ENCODE data around the gene RAB34.

Gene RAB34

DNA sequence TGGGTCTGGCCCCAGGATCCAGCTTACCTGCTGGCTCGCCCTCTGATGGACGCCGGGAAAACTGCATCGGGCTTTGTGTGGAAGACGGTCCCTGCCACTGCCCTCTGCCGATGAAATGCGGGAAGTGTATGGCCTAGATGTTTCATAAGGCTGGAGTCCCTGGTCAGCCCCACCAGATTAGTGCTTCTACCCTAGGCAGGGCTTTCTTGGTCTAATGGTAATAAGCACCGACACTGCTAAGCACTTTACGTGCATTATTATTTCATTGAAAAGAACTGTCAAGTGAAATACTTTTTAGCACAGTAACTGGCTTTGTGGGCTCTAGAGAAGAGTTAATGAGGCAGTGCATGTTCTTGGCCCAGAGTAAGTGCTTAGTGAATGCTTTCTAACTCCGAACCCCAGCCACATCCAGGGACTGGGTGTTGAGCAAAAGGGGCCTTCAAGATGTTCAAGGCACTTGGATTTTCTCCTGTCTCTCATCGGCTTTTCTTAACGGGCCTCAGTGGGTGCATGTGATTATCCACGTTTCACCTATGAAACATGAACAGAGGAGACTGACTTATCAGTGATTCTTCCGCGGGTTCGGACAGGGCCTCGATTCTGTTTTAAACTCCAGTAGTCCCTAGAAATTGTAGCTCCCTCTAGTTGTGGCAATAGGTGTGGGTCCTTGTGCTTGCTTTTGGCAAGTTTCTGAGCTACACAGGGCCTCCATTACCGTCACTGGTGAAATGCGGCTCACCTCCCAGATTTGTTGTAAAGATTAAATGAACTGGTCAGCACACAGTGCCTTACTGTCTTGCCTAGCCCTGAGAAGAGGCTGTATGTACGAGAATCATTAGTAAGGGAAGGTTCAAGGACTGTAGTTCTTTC, 32.7 kb upstream of the RAB34 start:
- no peak overlapping the region for H2AK5ac ChIP-seq (ENCODE audit: low read length, severe bottlenecking)
- no peak overlapping the region for H3K18ac ChIP-seq (ENCODE audit: low read depth in 1 of 2, low read length in 2 of 2)
- peak; percentile 92 for DNase-seq
- no peaks in the 10 kb centered on the region for H3K9me3 ChIP-seq (ENCODE audit: control insufficient read depth, low read length)
- no peak overlapping the region for H2BK15ac ChIP-seq (ENCODE audit: low read depth, poor library complexity, severe bottlenecking)
- H3K14ac ChIP-seq (ENCODE audit: low read length in 2 of 2) = no peak overlapping the region
- H2AFZ ChIP-seq (ENCODE audit: low read depth, low read length) = no peak overlapping the region
- H3K4me1 ChIP-seq (ENCODE audit: control insufficient read depth, insufficient read depth, low read depth, low read length) = peaks cover 47% of the 10 kb centered on the region
- H4K8ac ChIP-seq (ENCODE audit: low read length) = no peak overlapping the region
- H2BK120ac ChIP-seq (ENCODE audit: low read depth, low read length) = no peak overlapping the region
- H3K27me3 ChIP-seq (ENCODE audit: control insufficient read depth in 1 of 2, insufficient read depth in 1 of 2, low read length in 2 of 2) = no peaks in the 10 kb centered on the region
- no peak overlapping the region for H3K4me2 ChIP-seq (ENCODE audit: low read length, poor library complexity, severe bottlenecking)
- no peak overlapping the region for H3K23ac ChIP-seq (ENCODE audit: low read length in 2 of 2)
- peaks cover 60 to 69% of the 10 kb centered on the region in 2 experiments for H3K36me3 ChIP-seq (ENCODE audit: control insufficient read depth in 1 of 2, insufficient read depth in 2 of 2, low read depth in 1 of 2, low read length in 2 of 2)
- peak overlapping the region; percentile 73 for H3K9ac ChIP-seq (ENCODE audit: low read length)
- H3K27ac ChIP-seq (ENCODE audit: low read length, poor library complexity, severe bottlenecking) = no peak overlapping the region
- no peak overlapping the region for H3K4me3 ChIP-seq (ENCODE audit: insufficient read depth in 1 of 2, low read depth in 1 of 2, low read length in 2 of 2)
- H2BK12ac ChIP-seq (ENCODE audit: low read length in 2 of 2) = no peak overlapping the region
- H4K91ac ChIP-seq (ENCODE audit: low read length) = no peak overlapping the region
- no peak overlapping the region for H3K4ac ChIP-seq (ENCODE audit: low read depth in 1 of 2, low read length in 2 of 2)
- H3K79me1 ChIP-seq (replicated peaks; ENCODE audit: low read length, poor library complexity, severe bottlenecking) = peaks cover 10% of the 10 kb centered on the region
- WGBS = 55% methylated on average over 18 of the region's 20 CpGs
- H2BK5ac ChIP-seq (ENCODE audit: low read depth, low read length, poor library complexity, severe bottlenecking) = no peak overlapping the region

DNA sequence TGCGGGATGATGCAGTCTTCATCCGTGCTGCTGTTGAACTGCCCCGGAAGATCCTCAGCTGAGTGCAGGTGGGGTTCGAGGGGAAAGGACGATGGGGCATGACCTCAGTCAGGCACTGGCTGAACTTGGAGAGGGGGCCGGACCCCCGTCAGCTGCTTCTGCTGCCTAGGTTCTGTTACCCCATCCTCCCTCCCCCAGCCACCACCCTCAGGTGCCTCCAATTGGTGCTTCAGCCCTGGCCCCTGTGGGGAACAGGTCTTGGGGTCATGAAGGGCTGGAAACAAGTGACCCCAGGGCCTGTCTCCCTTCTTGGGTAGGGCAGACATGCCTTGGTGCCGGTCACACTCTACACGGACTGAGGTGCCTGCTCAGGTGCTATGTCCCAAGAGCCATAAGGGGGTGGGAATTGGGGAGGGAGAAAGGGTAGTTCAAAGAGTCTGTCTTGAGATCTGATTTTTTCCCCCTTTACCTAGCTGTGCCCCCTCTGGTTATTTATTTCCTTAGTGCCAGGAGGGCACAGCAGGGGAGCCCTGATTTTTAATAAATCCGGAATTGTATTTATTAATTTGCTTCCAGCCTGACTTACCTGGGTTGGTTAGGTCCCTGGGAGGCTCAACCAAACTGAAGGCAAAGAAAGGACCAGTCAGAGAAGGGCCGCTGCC, 32.0 kb upstream of the RAB34 start:
- no peak overlapping the region for H2BK15ac ChIP-seq (ENCODE audit: low read depth, poor library complexity, severe bottlenecking)
- peak overlapping the region; percentile 3 for H3K27ac ChIP-seq (ENCODE audit: low read length, poor library complexity, severe bottlenecking)
- peaks cover 10% of the 10 kb centered on the region for H3K79me1 ChIP-seq (replicated peaks; ENCODE audit: low read length, poor library complexity, severe bottlenecking)
- H3K36me3 ChIP-seq (ENCODE audit: control insufficient read depth in 1 of 2, insufficient read depth in 2 of 2, low read depth in 1 of 2, low read length in 2 of 2) = peaks cover 57 to 69% of the 10 kb centered on the region in 2 experiments
- H3K4me3 ChIP-seq (ENCODE audit: insufficient read depth in 1 of 2, low read depth in 1 of 2, low read length in 2 of 2) = no peak overlapping the region
- H3K18ac ChIP-seq (ENCODE audit: low read depth in 1 of 2, low read length in 2 of 2) = no peak overlapping the region
- DNase-seq = no peak
- H2BK5ac ChIP-seq (ENCODE audit: low read depth, low read length, poor library complexity, severe bottlenecking) = no peak overlapping the region
- no peak overlapping the region for H3K23ac ChIP-seq (ENCODE audit: low read length in 2 of 2)
- H3K9me3 ChIP-seq (ENCODE audit: control insufficient read depth, low read length) = no peaks in the 10 kb centered on the region
- peaks cover 43% of the 10 kb centered on the region for H3K4me1 ChIP-seq (ENCODE audit: control insufficient read depth, insufficient read depth, low read depth, low read length)
- H3K9ac ChIP-seq (ENCODE audit: low read length) = peak overlapping the region; percentile 36
- H2AFZ ChIP-seq (ENCODE audit: low read depth, low read length) = no peak overlapping the region
- H2BK120ac ChIP-seq (ENCODE audit: low read depth, low read length) = no peak overlapping the region
- 56% methylated on average over 8 of the region's 11 CpGs for WGBS
- no peak overlapping the region for H2BK12ac ChIP-seq (ENCODE audit: low read length in 2 of 2)
- H3K4me2 ChIP-seq (ENCODE audit: low read length, poor library complexity, severe bottlenecking) = no peak overlapping the region
- H2AK5ac ChIP-seq (ENCODE audit: low read length, severe bottlenecking) = no peak overlapping the region
- no peak overlapping the region for H4K91ac ChIP-seq (ENCODE audit: low read length)
- peak overlapping the region; percentile 43 for H4K8ac ChIP-seq (ENCODE audit: low read length)
- H3K14ac ChIP-seq (ENCODE audit: low read length in 2 of 2) = no peak overlapping the region
- H3K4ac ChIP-seq (ENCODE audit: low read depth in 1 of 2, low read length in 2 of 2) = no peak overlapping the region
- no peaks in the 10 kb centered on the region for H3K27me3 ChIP-seq (ENCODE audit: control insufficient read depth in 1 of 2, insufficient read depth in 1 of 2, low read length in 2 of 2)

GRCh38 chr17:28748852-28749515, 31.3 kb upstream of the RAB34 start:
- Histone ChIP-seq H3K9ac (ENCODE audit: low read length) (peak overlapping the region; percentile 36), H3K27ac (ENCODE audit: low read length, poor library complexity, severe bottlenecking) (peak overlapping the region; percentile 8)

More at GRCh38 chr17:28748852-28749515, 31.3 kb upstream of the RAB34 start:
- Histone ChIP-seq H3K4me3 (ENCODE audit: insufficient read depth in 1 of 2, low read depth in 1 of 2, low read length in 2 of 2) (no peak overlapping the region), H4K8ac (ENCODE audit: low read length) (peak overlapping the region; percentile 33), H2BK15ac (ENCODE audit: low read depth, poor library complexity, severe bottlenecking) (no peak overlapping the region), H3K4me1 (ENCODE audit: control insufficient read depth, insufficient read depth, low read depth, low read length) (peaks cover 43% of the 10 kb centered on the region), H3K4ac (ENCODE audit: low read depth in 1 of 2, low read length in 2 of 2) (no peak overlapping the region), H2AFZ (ENCODE audit: low read depth, low read length) (no peak overlapping the region), H3K14ac (ENCODE audit: low read length in 2 of 2) (no peak overlapping the region), H3K23ac (ENCODE audit: low read length in 2 of 2) (no peak overlapping the region), H2BK120ac (ENCODE audit: low read depth, low read length) (no peak overlapping the region), H2AK5ac (ENCODE audit: low read length, severe bottlenecking) (no peak overlapping the region), H3K18ac (ENCODE audit: low read depth in 1 of 2, low read length in 2 of 2) (no peak overlapping the region), H2BK5ac (ENCODE audit: low read depth, low read length, poor library complexity, severe bottlenecking) (no peak overlapping the region), H2BK12ac (ENCODE audit: low read length in 2 of 2) (no peak overlapping the region), H3K27me3 (ENCODE audit: control insufficient read depth in 1 of 2, insufficient read depth in 1 of 2, low read length in 2 of 2) (no peaks in the 10 kb centered on the region), H4K91ac (ENCODE audit: low read length) (no peak overlapping the region), H3K79me1 (replicated peaks; ENCODE audit: low read length, poor library complexity, severe bottlenecking) (peaks cover 10% of the 10 kb centered on the region), H3K9me3 (ENCODE audit: control insufficient read depth, low read length) (no peaks in the 10 kb centered on the region), H3K36me3 (ENCODE audit: control insufficient read depth in 1 of 2, insufficient read depth in 2 of 2, low read depth in 1 of 2, low read length in 2 of 2) (peaks cover 57 to 69% of the 10 kb centered on the region in 2 experiments), H3K4me2 (ENCODE audit: low read length, poor library complexity, severe bottlenecking) (no peak overlapping the region)
- peak; percentile 40 for DNase-seq
- WGBS = 93% methylated on average over 18 of the region's 18 CpGs
